ENCODE results near the gene UCHL1.
A peak's percentile ranks its signal among the peaks of the same experiment; 100 is the strongest.

The UCHL1 gene

DNA sequence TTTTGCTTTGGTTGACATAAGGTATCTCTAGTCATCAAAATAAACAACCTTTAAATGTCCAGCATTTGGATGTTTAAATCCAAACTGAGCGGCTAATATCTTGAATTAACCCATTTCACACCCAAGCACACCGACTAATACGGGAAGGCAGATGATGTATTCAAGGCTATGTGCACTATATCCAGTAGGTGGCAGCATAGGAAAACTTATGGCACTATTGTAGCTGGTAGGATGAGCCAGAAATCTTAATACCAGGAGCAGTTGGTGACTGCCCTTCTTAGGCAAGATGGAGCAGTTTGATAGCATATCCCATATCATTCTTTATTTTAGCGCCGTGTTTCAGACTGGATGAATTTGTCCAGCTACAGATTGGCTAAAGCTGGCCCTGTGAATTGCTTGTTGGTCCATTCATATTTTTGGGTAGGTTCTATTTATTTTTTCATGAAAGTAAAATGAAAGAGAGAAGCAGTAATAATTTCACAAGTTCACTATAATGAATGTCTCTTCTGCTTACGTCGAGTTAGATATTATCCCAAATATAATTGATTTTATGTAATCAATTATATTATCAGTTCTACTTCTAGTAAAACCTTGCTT lies 24.4 kb downstream of the UCHL1 start:
- Histone ChIP-seq H3K27ac (no peak overlapping the region), H3K4me1 (ENCODE audit: control insufficient read depth in 1 of 2, insufficient read depth in 1 of 2, low read depth in 1 of 2, low read length in 1 of 2) (no peaks in the 10 kb centered on the region), H3K9me3 (no peaks in the 10 kb centered on the region), H3K27me3 (peaks cover 9% of the 10 kb centered on the region), H3K4me3 (ENCODE audit: low read depth in 1 of 2, low read length in 1 of 2) (no peak overlapping the region), H3K36me3 (no peaks in the 10 kb centered on the region)
- peak; percentile 50 for TF ChIP-seq CTCF (IDR thresholded peaks at IDR 0.05)

GRCh38 chr4:41282366-41282765 lies 25.6 kb downstream of the UCHL1 start:
- H3K27me3 ChIP-seq, result peaks cover 9% of the 10 kb centered on the region
- no peak overlapping the region for H3K27ac ChIP-seq
- H3K4me1 ChIP-seq (ENCODE audit: control insufficient read depth in 1 of 2, insufficient read depth in 1 of 2, low read depth in 1 of 2, low read length in 1 of 2), result no peaks in the 10 kb centered on the region
- no peak overlapping the region for H3K4me3 ChIP-seq (ENCODE audit: low read depth in 1 of 2, low read length in 1 of 2)
- no peaks in the 10 kb centered on the region for H3K9me3 ChIP-seq
- TF ChIP-seq CTCF (IDR thresholded peaks at IDR 0.05), result no peak
- H3K36me3 ChIP-seq, result no peaks in the 10 kb centered on the region

- TF ChIP-seq CTCF (IDR thresholded peaks at IDR 0.05), result no peak
- Histone ChIP-seq H3K27ac (no peak overlapping the region), H3K4me1 (ENCODE audit: control insufficient read depth in 1 of 2, insufficient read depth in 1 of 2, low read depth in 1 of 2, low read length in 1 of 2) (no peaks in the 10 kb centered on the region), H3K4me3 (ENCODE audit: low read depth in 1 of 2, low read length in 1 of 2) (no peak overlapping the region), H3K36me3 (no peaks in the 10 kb centered on the region), H3K9me3 (no peaks in the 10 kb centered on the region), H3K27me3 (peaks cover 5% of the 10 kb centered on the region)
These were observed 28.6 kb downstream of the UCHL1 start for GRCh38 chr4:41285202-41285863.

DNA sequence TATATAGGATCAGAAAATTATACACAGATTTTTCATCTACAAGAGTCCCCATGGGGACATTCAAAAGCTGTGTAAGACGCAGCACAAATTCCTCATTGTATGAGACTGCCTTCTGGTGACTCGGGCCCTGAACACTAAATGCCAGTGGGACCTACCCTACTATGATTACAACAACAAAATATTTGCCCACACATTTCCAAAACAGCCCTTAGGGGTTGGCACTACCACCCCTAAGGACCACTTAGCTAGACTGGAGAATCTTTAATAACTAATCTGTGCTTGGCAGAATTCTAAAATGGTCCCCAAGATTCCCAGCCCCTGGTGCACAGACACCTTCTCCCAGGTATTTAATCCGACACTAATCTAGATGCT lies 29.1 kb downstream of the UCHL1 start:
- H3K9me3 ChIP-seq, result no peaks in the 10 kb centered on the region
- TF ChIP-seq CTCF (IDR thresholded peaks at IDR 0.05), result no peak
- no peaks in the 10 kb centered on the region for H3K4me1 ChIP-seq (ENCODE audit: control insufficient read depth in 1 of 2, insufficient read depth in 1 of 2, low read depth in 1 of 2, low read length in 1 of 2)
- no peaks in the 10 kb centered on the region for H3K36me3 ChIP-seq
- H3K27ac ChIP-seq, result no peak overlapping the region
- H3K4me3 ChIP-seq (ENCODE audit: low read depth in 1 of 2, low read length in 1 of 2), result no peak overlapping the region
- H3K27me3 ChIP-seq, result peaks cover 1% of the 10 kb centered on the region

GRCh38 chr4:41287005-41287404 lies 30.3 kb downstream of the UCHL1 start:
- Histone ChIP-seq H3K27ac (no peak overlapping the region), H3K36me3 (no peaks in the 10 kb centered on the region), H3K9me3 (no peaks in the 10 kb centered on the region), H3K27me3 (no peaks in the 10 kb centered on the region), H3K4me1 (ENCODE audit: control insufficient read depth in 1 of 2, insufficient read depth in 1 of 2, low read depth in 1 of 2, low read length in 1 of 2) (no peaks in the 10 kb centered on the region), H3K4me3 (ENCODE audit: low read depth in 1 of 2, low read length in 1 of 2) (no peak overlapping the region)
- no peak for TF ChIP-seq CTCF (IDR thresholded peaks at IDR 0.05)

Data from neutrophil (primary cell).